GM21619 (cell line): ENCODE measurements around the gene PIP5K1C.
"Not testable (repeated sequence)": the region's sequence is repeated elsewhere in the genome, so short reads cannot be mapped to it uniquely, and the experiment has no call there.

Experiments
- ATAC-seq: cut with Tn5 transposase; IDR thresholded peaks from one replicate; pipeline ENCODE4 v1.9.1; 2021; ENCODE audit not compliant: unreplicated experiment

The PIP5K1C gene

GRCh38 chr19:3648037-3648905, 52.0 kb downstream of the PIP5K1C start:
- ATAC-seq, result no peak

- ATAC-seq, result not testable (repeated sequence)
These were observed 53.2 kb downstream of the PIP5K1C start for GRCh38 chr19:3647102-3647501.

GRCh38 chr19:3646336-3647092, 53.8 kb downstream of the PIP5K1C start:
- no peak for ATAC-seq

GRCh38 chr19:3645726-3646125, 54.5 kb downstream of the PIP5K1C start:
- no peak for ATAC-seq

- ATAC-seq, result no peak
These were observed 55.2 kb downstream of the PIP5K1C start for GRCh38 chr19:3645067-3645396.

GRCh38 chr19:3644351-3645066, 55.8 kb downstream of the PIP5K1C start:
- no peak for ATAC-seq

GRCh38 chr19:3643674-3644313, 56.5 kb downstream of the PIP5K1C start:
- ATAC-seq, result no peak

GRCh38 chr19:3642987-3643673, 57.1 kb downstream of the PIP5K1C start:
- no peak for ATAC-seq

GRCh38 chr19:3642296-3642695, 58.0 kb downstream of the PIP5K1C start:
- no peak for ATAC-seq

GRCh38 chr19:3641515-3642269, 58.6 kb downstream of the PIP5K1C start:
- ATAC-seq, result no peak

GRCh38 chr19:3639479-3639878, 60.8 kb downstream of the PIP5K1C start:
- no peak for ATAC-seq

- no peak for ATAC-seq
These were observed 61.8 kb downstream of the PIP5K1C start for GRCh38 chr19:3638208-3639193.

- ATAC-seq, result no peak
These were observed 62.6 kb downstream of the PIP5K1C start for GRCh38 chr19:3637621-3638020.

- no peak for ATAC-seq
These were observed 63.3 kb downstream of the PIP5K1C start for GRCh38 chr19:3636962-3637361.

GRCh38 chr19:3636506-3636905, 63.8 kb downstream of the PIP5K1C start:
- ATAC-seq, result no peak

- no peak for ATAC-seq
These were observed 65.7 kb downstream of the PIP5K1C start for GRCh38 chr19:3634496-3635045.

GRCh38 chr19:3633559-3633988, 66.7 kb downstream of the PIP5K1C start:
- no peak for ATAC-seq
